Occipital lobe (tissue), 1 donor: ENCODE measurements around the gene PLD4. TPM values are rescaled to one million over a fixed set of nuclear protein-coding genes. Genes with fewer than 3 reads are reported as not detected.

ENCODE experiments used
- total RNA-seq: library from RNA; depleted of rRNA; stranded (reverse); fragments of >200 nt; gene quantifications from one replicate; pipeline ENCODE4 v1.2.3, GENCODE V29; 2014

PLD4 gene
- total RNA-seq, 1 donor from 2014 or later = 5.8 TPM

Other genes starting within 250 kb of the PLD4 start
- 8.4 TPM for gene INF2, start 235.3 kb upstream of the PLD4 start, total RNA-seq
- gene ADSS1, start 200.7 kb upstream of the PLD4 start, total RNA-seq = 4.8 TPM
- 21.2 TPM for gene SIVA1, start 171.7 kb upstream of the PLD4 start, total RNA-seq
- 102 TPM for gene AKT1, start 129.1 kb upstream of the PLD4 start, total RNA-seq
- 0.94 TPM for gene ZBTB42, start 123.8 kb upstream of the PLD4 start, total RNA-seq
- 22.8 TPM for gene CEP170B, start 59.6 kb upstream of the PLD4 start, total RNA-seq
- gene AHNAK2, start 53.5 kb downstream of the PLD4 start, total RNA-seq = 20.6 TPM
- gene CLBA1, start 60.9 kb downstream of the PLD4 start, total RNA-seq = 10.1 TPM
- gene CDCA4, start 96.2 kb downstream of the PLD4 start, total RNA-seq = 11.1 TPM
- 0.94 TPM for gene GPR132, start 140.6 kb downstream of the PLD4 start, total RNA-seq
- 31.7 TPM for gene JAG2, start 243.9 kb downstream of the PLD4 start, total RNA-seq